Measurements from ENCODE around the gene SLC26A2. TPM values are rescaled to one million over a fixed set of nuclear protein-coding genes. Genes with fewer than 3 reads are reported as not detected.
"Not testable (repeated sequence)": the region's sequence is repeated elsewhere in the genome, so short reads cannot be mapped to it uniquely, and the experiment has no call there.

The SLC26A2 gene
- total and polyA plus RNA-seq, 3 donors from 2014 or later, result 7.4 to 16.3 (median 13.5) TPM

DNA sequence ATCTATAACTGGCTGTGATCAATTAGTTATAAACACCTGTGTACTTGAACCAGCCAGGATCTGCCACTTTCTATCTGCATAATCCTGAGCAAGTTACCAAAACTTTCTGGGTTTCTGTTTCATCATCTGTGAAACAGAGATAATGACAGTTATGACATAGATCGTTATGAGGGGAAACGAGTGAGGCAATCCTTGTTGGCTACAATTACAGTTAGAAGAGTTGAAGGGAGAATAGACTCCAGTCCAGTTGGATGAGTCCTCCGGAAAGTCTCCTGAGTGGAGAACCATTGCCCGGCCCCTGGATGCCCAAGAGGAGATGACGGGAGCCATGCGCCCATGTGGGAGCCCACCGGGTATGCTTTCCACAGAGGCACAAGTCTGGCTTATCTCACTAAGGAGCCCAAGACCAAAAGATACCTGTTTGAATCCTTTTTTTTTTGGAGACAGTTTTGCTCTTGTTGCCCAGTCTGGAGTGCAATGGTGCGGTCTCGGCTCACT is 20.4 kb upstream of the SLC26A2 start:
- TF ChIP-seq POLR2A (IDR thresholded peaks at IDR 0.05), result no peak
- TF ChIP-seq, protein P1, sequence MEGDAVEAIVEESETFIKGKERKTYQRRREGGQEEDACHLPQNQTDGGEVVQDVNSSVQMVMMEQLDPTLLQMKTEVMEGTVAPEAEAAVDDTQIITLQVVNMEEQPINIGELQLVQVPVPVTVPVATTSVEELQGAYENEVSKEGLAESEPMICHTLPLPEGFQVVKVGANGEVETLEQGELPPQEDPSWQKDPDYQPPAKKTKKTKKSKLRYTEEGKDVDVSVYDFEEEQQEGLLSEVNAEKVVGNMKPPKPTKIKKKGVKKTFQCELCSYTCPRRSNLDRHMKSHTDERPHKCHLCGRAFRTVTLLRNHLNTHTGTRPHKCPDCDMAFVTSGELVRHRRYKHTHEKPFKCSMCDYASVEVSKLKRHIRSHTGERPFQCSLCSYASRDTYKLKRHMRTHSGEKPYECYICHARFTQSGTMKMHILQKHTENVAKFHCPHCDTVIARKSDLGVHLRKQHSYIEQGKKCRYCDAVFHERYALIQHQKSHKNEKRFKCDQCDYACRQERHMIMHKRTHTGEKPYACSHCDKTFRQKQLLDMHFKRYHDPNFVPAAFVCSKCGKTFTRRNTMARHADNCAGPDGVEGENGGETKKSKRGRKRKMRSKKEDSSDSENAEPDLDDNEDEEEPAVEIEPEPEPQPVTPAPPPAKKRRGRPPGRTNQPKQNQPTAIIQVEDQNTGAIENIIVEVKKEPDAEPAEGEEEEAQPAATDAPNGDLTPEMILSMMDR (IDR thresholded peaks at IDR 0.05), result no peak
- no peaks in the 10 kb centered on the region for H3K27me3 ChIP-seq
- H3K4me1 ChIP-seq, result peaks cover 15% of the 10 kb centered on the region
- no peaks in the 10 kb centered on the region for H3K36me3 ChIP-seq (ENCODE audit: low read depth, missing control alignments)
- no peak for DNase-seq
- no peaks in the 10 kb centered on the region for H3K9me3 ChIP-seq
- no peak overlapping the region for H3K27ac ChIP-seq
- no peak overlapping the region for H3K4me3 ChIP-seq
- intact Hi-C loops (cut with DNase I; ENCODE audit: low total_unique reads), result no loop called here
- WGBS, 2 donors, result 82 to 91% methylated on average over 9 of the region's 9 CpGs

DNA sequence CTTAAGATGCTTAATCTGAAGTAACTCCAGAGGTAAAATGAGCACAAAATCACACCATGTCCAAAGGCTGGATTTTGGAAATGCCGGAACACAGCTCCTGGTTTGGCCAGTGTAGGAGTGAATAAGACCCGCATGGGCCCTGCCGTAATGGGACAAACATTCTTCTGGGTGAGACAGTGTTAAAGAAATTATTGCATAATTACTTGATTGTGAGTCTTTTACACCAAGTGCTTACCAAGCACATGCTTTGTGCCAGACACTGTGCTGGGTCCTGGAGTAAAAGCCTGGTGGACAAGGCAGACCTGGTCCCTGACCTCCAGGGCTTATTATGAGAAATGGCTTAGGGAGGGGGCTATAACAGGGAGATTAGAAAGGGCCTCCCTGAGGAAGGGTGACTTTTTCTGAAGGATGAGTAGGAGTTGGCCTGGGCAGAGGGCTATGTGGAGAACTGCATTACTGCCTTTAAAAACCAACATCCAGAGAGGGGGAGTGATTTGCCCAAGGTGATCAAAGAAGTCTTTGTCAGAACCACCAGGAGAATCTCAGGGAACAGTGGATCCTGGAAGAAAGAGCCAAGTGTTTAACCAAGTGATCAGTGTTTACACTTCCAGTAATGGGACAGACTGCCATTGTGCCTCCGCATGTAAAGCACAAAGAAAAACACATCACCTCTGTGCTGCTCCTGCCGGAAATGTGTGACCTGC is 19.5 kb upstream of the SLC26A2 start:
- TF ChIP-seq, protein P1 (IDR thresholded peaks at IDR 0.05), result no peak
- no peak for TF ChIP-seq POLR2A (IDR thresholded peaks at IDR 0.05)
- Histone ChIP-seq H3K27ac (no peak overlapping the region), H3K36me3 (ENCODE audit: low read depth, missing control alignments) (no peaks in the 10 kb centered on the region), H3K9me3 (no peaks in the 10 kb centered on the region), H3K4me1 (peaks cover 9% of the 10 kb centered on the region), H3K4me3 (no peak overlapping the region), H3K27me3 (no peaks in the 10 kb centered on the region)
- no peak for DNase-seq
- intact Hi-C loops (cut with DNase I; ENCODE audit: low total_unique reads), result no loop called here
- WGBS, 2 donors, result 82 to 89% methylated on average over 5 of the region's 5 CpGs

DNA sequence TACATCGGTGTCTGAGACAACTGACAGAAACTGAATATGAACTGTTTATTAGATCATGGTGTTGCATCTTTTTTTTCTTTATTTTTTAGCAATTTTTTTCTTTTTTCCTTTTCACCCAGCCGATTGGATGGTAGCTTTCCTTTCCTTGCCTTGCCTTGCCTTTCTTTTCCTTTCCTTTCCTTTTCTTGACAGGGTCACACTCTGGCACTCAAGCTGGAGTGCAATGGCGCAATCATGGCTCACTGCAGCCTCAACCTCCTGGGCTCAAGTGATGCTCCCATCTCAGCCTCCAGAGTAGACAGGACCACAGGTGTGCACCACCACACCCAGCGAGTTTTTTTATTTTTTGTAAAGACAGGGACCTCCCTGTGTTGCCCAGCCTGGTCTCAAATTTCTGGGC is 18.8 kb upstream of the SLC26A2 start:
- H3K27ac ChIP-seq, result no peak overlapping the region

DNA sequence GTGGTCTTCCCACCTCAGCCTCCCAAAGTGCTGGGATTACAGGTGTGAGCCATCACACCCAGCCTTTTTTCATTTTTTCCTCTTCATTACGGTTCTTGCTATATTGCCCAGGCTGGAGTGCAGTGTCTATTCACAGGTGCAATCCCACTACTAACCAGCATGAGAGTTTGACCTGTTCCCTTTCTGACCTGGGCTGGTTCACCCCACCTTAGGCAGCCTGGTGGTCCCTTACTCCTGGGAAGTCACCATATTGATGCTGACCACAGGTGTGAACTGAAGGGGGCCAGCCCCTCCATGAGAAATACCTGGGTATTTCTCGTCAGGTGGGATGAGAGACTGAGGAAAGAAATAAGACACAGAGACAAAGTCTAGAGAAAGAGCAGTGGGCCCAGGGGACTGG is 18.4 kb upstream of the SLC26A2 start:
- Histone ChIP-seq H3K27me3 (no peaks in the 10 kb centered on the region), H3K9me3 (no peaks in the 10 kb centered on the region), H3K36me3 (ENCODE audit: low read depth, missing control alignments) (no peaks in the 10 kb centered on the region), H3K27ac (no peak overlapping the region), H3K4me3 (no peak overlapping the region), H3K4me1 (peaks cover 9% of the 10 kb centered on the region)
- WGBS, 2 donors, result 93 to 96% methylated on average over 2 of the region's 2 CpGs
- TF ChIP-seq, protein P1 (IDR thresholded peaks at IDR 0.05), result peak in 1 of 3 experiments; percentile 7
- no peak for TF ChIP-seq POLR2A (IDR thresholded peaks at IDR 0.05)
- no peak for DNase-seq
- intact Hi-C loops (cut with DNase I; ENCODE audit: low total_unique reads), result no loop called here

More for the DNA sequence above, 18.8 kb upstream of the SLC26A2 start:
- TF ChIP-seq, protein P1 (IDR thresholded peaks at IDR 0.05), result no peak
- no peak for TF ChIP-seq POLR2A (IDR thresholded peaks at IDR 0.05)
- no peaks in the 10 kb centered on the region for H3K9me3 ChIP-seq
- no peak for DNase-seq
- H3K36me3 ChIP-seq (ENCODE audit: low read depth, missing control alignments), result no peaks in the 10 kb centered on the region
- H3K4me1 ChIP-seq, result peaks cover 9% of the 10 kb centered on the region
- intact Hi-C loops (cut with DNase I; ENCODE audit: low total_unique reads), result no loop called here
- 87 to 92% methylated on average over 4 of the region's 4 CpGs for WGBS, 2 donors
- H3K4me3 ChIP-seq, result no peak overlapping the region
- H3K27me3 ChIP-seq, result no peaks in the 10 kb centered on the region

DNA sequence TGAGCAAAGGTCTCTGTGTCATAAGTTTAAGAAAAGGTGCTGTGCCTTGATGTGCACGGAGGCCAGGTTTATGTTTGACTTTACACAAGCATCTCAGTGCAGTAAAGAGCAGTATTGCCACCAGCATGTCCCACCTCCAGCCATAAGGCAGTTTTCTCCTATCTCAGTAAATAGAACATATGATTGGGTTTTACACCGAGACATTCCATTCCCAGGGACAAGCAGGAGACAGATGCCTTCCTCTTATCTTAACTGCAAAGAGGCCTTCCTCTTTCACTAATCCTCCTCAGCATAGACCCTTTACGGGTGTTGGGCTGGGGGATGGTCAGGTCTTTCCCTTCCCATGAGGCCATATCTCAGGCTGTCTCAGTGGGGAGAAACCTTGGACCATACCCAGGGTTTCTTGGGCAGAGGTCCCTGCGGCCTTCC is 17.8 kb upstream of the SLC26A2 start:
- WGBS, 2 donors, result 50 to 62% methylated on average over 4 of the region's 4 CpGs
- H3K4me3 ChIP-seq; DNase-seq; H3K27ac ChIP-seq; H3K4me1 ChIP-seq; H3K27me3 ChIP-seq; H3K9me3 ChIP-seq; intact Hi-C loops (cut with DNase I; ENCODE audit: low total_unique reads); H3K36me3 ChIP-seq (ENCODE audit: low read depth, missing control alignments): not testable (repeated sequence)

DNA sequence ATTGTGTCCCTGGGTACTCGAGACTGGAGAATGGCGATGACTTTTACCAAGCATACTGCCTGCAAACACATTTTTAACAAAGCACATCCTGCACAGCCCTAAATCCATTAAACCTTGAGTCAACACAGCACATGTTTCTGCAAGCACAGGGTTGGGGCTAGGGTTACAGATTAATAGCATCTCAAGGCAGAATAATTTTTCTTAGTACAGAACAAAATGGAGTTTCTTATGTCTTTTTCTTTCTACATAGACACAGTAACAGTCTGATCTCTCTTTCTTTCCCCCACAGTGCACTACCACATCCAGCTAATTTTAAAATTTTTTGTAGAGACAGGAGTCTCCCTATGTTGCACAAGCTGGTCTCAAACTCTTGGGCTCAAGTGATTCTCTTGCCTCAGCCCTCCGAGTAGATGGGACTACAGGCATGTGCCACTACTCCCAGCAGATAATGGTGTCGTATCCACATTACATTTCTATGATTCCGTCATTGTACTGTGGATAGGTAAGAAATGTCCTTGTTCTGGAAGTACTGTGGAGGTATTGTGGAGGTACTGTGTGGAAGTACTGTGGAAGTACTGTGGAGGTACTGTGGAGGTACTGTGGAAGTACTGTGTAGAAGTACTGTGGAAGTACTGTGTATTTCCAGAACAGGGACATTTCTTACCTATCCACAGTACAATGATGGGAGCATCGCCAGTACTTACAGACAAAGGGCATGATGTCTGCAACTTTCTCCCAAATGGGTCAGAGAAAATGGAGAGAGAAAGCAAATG is 17.2 kb upstream of the SLC26A2 start:
- WGBS, 2 donors, result 74 to 79% methylated on average over 6 of the region's 6 CpGs
- H3K9me3 ChIP-seq; DNase-seq; H3K4me1 ChIP-seq; H3K36me3 ChIP-seq (ENCODE audit: low read depth, missing control alignments); H3K27ac ChIP-seq; H3K4me3 ChIP-seq; H3K27me3 ChIP-seq; intact Hi-C loops (cut with DNase I; ENCODE audit: low total_unique reads): not testable (repeated sequence)
